HepG2 (cell line): Measurements from ENCODE around the gene GRB2. TPM values are rescaled to one million over a fixed set of nuclear protein-coding genes. Genes with fewer than 3 reads are reported as not detected.

Experiments used
- CBX2 ChIP-seq, 2 experiments: fragments of 200-600 bp in 1 of 2; sonication (generic); formaldehyde crosslinking in 1 of 2; IDR thresholded peaks; 2 replicates each; pipeline versions ENCODE4 v1.7.0 to v1.8.1; 2018 to 2022; ENCODE audit warnings: low read depth in 2 of 2, low read length in 1 of 2, mild to moderate bottlenecking in 1 of 2, missing genetic modification reagents in 1 of 2
- GATA4 ChIP-seq: sonication (generic); IDR thresholded peaks from 2 replicates; pipeline ENCODE4 v1.6.1; 2016; ENCODE audit warnings: antibody characterized with exemption, low read depth, borderline replicate concordance
- HDAC2 ChIP-seq: sonication (generic); formaldehyde crosslinking; IDR thresholded peaks from 2 replicates; pipeline ENCODE4 v1.4.0; 2020; ENCODE audit warnings: missing genetic modification reagents
- HMG20B ChIP-seq: conservative IDR thresholded peaks from 2 replicates; pipeline ENCODE4 v1.6.1; 2016; ENCODE audit warnings: missing genetic modification reagents, missing compliant biosample characterization
- MTA1 ChIP-seq: sonication (generic); formaldehyde crosslinking; IDR thresholded peaks from 2 replicates; pipeline ENCODE4 v1.4.0; 2020; ENCODE audit warnings: missing genetic modification reagents, mild to moderate bottlenecking, borderline replicate concordance
- PHF21A ChIP-seq: sonication (generic); formaldehyde crosslinking; IDR thresholded peaks from 2 replicates; pipeline ENCODE4 v1.5.0; 2020; ENCODE audit warnings: mild to moderate bottlenecking, missing genetic modification reagents
- ZNF138 ChIP-seq: sonication (generic); formaldehyde crosslinking; IDR thresholded peaks from 2 replicates; pipeline ENCODE4 v1.5.0; 2020; ENCODE audit warnings: mild to moderate bottlenecking, low read depth, missing genetic modification reagents
- ZNF44 ChIP-seq: sonication (generic); formaldehyde crosslinking; IDR thresholded peaks from 2 replicates; pipeline ENCODE4 v1.5.1; 2020; ENCODE audit warnings: mild to moderate bottlenecking, missing genetic modification reagents
- polyA plus RNA-seq, 8 experiments: library from polyadenylated mRNA; depleted of rRNA in 3 of 8; stranded (reverse) in 7 of 8; unstranded in 1 of 8; fragments of >200 nt; fragmentation: Illumina TruSeq in 4 of 8; extraction: Trizol in 4 of 8; gene quantifications; 2 replicates each; pipeline versions ENCODE4 v1.2.1 to v1.2.3, GENCODE V29; 2011 to 2016; ENCODE audit warnings: low read depth in 4 of 8, missing spikeins in 1 of 8, mixed read lengths in 1 of 8; ENCODE audit not compliant: insufficient read depth in 1 of 8
- total RNA-seq, 5 experiments: library from RNA; depleted of rRNA; stranded (reverse); fragments of >200 nt; fragmentation: Illumina TruSeq; extraction: Trizol; gene quantifications; 2 replicates each; pipeline ENCODE4 v1.2.3, GENCODE V29; 2016; ENCODE audit warnings: low read depth in 1 of 5
- TF ChIP-seq, protein P1 (sequence below): IDR thresholded peaks from 2 replicates; pipeline ENCODE4 v1.6.1; 2012; ENCODE audit warnings: low read length, improper control_type of control experiment
- TF ChIP-seq, protein P2 (sequence below): sonication (generic); formaldehyde crosslinking; IDR thresholded peaks from 2 replicates; pipeline ENCODE4 v1.5.1; 2020; ENCODE audit warnings: missing genetic modification reagents, mild to moderate bottlenecking, borderline replicate concordance
- TF ChIP-seq, protein P3 (sequence below): sonication (generic); formaldehyde crosslinking; IDR thresholded peaks from 2 replicates; pipeline ENCODE4 v1.4.0; 2020; ENCODE audit warnings: missing genetic modification reagents, borderline replicate concordance
- TF ChIP-seq, protein P4 (sequence below), 2 experiments: IDR thresholded peaks; 2 replicates each; pipeline ENCODE4 v1.6.1; 2011 to 2012; ENCODE audit warnings: low read length in 2 of 2, borderline replicate concordance in 1 of 2, low read depth in 1 of 2, mild to moderate bottlenecking in 1 of 2, moderate library complexity in 1 of 2
- TF ChIP-seq, protein P5 (sequence below): sonication (generic); formaldehyde crosslinking; conservative IDR thresholded peaks from 2 replicates; pipeline ENCODE4 v1.4.0; 2020; ENCODE audit warnings: missing genetic modification reagents

GRB2 gene
- total and polyA plus RNA-seq, 2 of the 13 experiments (the other 11 are each of a cell fraction or from before 2014, with no cell fraction given) = 84.6 to 92.3 TPM

DNA sequence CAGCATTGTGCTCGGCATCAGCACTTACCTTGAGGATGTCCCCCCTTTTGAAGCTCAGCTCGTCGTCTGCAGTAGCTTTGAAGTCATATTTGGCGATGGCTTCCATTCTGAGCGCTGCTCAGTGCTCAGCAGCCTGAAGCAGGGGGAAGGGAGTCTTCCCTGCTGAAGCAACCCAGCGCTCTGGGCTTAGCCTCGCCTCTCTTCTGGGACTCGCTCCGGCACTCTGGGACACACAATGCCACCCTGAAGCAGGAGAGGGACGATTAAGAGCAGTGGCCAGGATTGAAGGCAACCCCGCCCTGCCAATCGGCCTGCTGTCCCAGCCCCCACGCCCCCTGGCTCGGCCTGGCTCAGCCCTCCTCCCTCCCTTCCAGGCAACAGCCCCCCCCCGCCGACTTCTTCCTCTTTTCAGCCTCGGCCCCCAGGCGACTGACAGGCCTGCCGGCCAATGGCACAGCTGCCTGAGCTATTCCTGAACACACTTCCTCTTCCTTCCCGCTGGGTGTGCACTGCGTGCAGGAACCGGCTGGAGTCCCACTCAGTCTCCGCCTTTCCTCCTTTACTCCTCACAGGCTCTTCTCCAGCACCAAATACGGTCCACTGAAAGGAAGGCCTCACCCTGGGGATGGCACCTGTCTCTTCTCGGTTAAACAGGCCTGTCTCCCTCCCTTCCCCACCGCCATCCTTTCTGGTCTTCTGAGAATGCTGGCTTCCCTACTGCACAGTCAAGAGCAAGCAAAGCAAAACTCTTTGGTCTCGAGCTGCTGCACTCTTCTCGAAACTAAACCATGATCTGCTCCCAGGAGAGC is 11.8 kb downstream of the GRB2 start (continued):
- TF ChIP-seq GATA4 = peak; percentile 16; the same call in 1 of the 2 replicates
- TF ChIP-seq CBX2 (IDR thresholded peaks at IDR 0.05; ENCODE audit: low read depth, low read length) = no peak
- TF ChIP-seq CBX2 (CRISPR knock-in tag; IDR thresholded peaks at IDR 0.05; ENCODE audit: low read depth) = no peak
- TF ChIP-seq, protein P1, sequence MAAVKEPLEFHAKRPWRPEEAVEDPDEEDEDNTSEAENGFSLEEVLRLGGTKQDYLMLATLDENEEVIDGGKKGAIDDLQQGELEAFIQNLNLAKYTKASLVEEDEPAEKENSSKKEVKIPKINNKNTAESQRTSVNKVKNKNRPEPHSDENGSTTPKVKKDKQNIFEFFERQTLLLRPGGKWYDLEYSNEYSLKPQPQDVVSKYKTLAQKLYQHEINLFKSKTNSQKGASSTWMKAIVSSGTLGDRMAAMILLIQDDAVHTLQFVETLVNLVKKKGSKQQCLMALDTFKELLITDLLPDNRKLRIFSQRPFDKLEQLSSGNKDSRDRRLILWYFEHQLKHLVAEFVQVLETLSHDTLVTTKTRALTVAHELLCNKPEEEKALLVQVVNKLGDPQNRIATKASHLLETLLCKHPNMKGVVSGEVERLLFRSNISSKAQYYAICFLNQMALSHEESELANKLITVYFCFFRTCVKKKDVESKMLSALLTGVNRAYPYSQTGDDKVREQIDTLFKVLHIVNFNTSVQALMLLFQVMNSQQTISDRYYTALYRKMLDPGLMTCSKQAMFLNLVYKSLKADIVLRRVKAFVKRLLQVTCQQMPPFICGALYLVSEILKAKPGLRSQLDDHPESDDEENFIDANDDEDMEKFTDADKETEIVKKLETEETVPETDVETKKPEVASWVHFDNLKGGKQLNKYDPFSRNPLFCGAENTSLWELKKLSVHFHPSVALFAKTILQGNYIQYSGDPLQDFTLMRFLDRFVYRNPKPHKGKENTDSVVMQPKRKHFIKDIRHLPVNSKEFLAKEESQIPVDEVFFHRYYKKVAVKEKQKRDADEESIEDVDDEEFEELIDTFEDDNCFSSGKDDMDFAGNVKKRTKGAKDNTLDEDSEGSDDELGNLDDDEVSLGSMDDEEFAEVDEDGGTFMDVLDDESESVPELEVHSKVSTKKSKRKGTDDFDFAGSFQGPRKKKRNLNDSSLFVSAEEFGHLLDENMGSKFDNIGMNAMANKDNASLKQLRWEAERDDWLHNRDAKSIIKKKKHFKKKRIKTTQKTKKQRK = no peak
- TF ChIP-seq HMG20B = peak; percentile 34; the same call in 1 of the 2 replicates
- TF ChIP-seq, protein P2, sequence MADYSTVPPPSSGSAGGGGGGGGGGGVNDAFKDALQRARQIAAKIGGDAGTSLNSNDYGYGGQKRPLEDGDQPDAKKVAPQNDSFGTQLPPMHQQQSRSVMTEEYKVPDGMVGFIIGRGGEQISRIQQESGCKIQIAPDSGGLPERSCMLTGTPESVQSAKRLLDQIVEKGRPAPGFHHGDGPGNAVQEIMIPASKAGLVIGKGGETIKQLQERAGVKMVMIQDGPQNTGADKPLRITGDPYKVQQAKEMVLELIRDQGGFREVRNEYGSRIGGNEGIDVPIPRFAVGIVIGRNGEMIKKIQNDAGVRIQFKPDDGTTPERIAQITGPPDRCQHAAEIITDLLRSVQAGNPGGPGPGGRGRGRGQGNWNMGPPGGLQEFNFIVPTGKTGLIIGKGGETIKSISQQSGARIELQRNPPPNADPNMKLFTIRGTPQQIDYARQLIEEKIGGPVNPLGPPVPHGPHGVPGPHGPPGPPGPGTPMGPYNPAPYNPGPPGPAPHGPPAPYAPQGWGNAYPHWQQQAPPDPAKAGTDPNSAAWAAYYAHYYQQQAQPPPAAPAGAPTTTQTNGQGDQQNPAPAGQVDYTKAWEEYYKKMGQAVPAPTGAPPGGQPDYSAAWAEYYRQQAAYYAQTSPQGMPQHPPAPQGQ (CRISPR knock-in tag) = no peak
- TF ChIP-seq, protein P3, sequence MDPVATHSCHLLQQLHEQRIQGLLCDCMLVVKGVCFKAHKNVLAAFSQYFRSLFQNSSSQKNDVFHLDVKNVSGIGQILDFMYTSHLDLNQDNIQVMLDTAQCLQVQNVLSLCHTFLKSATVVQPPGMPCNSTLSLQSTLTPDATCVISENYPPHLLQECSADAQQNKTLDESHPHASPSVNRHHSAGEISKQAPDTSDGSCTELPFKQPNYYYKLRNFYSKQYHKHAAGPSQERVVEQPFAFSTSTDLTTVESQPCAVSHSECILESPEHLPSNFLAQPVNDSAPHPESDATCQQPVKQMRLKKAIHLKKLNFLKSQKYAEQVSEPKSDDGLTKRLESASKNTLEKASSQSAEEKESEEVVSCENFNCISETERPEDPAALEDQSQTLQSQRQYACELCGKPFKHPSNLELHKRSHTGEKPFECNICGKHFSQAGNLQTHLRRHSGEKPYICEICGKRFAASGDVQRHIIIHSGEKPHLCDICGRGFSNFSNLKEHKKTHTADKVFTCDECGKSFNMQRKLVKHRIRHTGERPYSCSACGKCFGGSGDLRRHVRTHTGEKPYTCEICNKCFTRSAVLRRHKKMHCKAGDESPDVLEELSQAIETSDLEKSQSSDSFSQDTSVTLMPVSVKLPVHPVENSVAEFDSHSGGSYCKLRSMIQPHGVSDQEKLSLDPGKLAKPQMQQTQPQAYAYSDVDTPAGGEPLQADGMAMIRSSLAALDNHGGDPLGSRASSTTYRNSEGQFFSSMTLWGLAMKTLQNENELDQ (CRISPR knock-in tag) = no peak
- TF ChIP-seq ZNF138 (CRISPR knock-in tag) = no peak
- TF ChIP-seq, protein P4, sequence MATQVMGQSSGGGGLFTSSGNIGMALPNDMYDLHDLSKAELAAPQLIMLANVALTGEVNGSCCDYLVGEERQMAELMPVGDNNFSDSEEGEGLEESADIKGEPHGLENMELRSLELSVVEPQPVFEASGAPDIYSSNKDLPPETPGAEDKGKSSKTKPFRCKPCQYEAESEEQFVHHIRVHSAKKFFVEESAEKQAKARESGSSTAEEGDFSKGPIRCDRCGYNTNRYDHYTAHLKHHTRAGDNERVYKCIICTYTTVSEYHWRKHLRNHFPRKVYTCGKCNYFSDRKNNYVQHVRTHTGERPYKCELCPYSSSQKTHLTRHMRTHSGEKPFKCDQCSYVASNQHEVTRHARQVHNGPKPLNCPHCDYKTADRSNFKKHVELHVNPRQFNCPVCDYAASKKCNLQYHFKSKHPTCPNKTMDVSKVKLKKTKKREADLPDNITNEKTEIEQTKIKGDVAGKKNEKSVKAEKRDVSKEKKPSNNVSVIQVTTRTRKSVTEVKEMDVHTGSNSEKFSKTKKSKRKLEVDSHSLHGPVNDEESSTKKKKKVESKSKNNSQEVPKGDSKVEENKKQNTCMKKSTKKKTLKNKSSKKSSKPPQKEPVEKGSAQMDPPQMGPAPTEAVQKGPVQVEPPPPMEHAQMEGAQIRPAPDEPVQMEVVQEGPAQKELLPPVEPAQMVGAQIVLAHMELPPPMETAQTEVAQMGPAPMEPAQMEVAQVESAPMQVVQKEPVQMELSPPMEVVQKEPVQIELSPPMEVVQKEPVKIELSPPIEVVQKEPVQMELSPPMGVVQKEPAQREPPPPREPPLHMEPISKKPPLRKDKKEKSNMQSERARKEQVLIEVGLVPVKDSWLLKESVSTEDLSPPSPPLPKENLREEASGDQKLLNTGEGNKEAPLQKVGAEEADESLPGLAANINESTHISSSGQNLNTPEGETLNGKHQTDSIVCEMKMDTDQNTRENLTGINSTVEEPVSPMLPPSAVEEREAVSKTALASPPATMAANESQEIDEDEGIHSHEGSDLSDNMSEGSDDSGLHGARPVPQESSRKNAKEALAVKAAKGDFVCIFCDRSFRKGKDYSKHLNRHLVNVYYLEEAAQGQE (IDR thresholded peaks at IDR 0.05; ENCODE audit: borderline replicate concordance in 1 of 2, low read depth in 1 of 2, low read length in 2 of 2) = peak in 1 of 2 experiments; percentile 26; a peak in 1 of 4 replicates
- 0 out of 2 replicates have a peak, but pooled peaks have one; percentile 27 for TF ChIP-seq MTA1 (CRISPR knock-in tag)
- peak; percentile 59; the same call in 1 of the 2 replicates for TF ChIP-seq PHF21A (CRISPR knock-in tag)
- TF ChIP-seq ZNF44 (CRISPR knock-in tag) = peak; percentile 32; the same call in 1 of the 2 replicates
- TF ChIP-seq, protein P5, sequence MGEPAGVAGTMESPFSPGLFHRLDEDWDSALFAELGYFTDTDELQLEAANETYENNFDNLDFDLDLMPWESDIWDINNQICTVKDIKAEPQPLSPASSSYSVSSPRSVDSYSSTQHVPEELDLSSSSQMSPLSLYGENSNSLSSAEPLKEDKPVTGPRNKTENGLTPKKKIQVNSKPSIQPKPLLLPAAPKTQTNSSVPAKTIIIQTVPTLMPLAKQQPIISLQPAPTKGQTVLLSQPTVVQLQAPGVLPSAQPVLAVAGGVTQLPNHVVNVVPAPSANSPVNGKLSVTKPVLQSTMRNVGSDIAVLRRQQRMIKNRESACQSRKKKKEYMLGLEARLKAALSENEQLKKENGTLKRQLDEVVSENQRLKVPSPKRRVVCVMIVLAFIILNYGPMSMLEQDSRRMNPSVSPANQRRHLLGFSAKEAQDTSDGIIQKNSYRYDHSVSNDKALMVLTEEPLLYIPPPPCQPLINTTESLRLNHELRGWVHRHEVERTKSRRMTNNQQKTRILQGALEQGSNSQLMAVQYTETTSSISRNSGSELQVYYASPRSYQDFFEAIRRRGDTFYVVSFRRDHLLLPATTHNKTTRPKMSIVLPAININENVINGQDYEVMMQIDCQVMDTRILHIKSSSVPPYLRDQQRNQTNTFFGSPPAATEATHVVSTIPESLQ = peak; percentile 80; the same call in 1 of the 2 replicates
- TF ChIP-seq HDAC2 (CRISPR knock-in tag) = peak; percentile 51
